WTC11 (cell line): ENCODE results near the gene SLC7A6. TPM values are rescaled to one million over a fixed set of nuclear protein-coding genes. Genes with fewer than 3 reads are reported as not detected.

Experiments
- ATAC-seq: fragments of 200-7000 bp; cut with Tn5 transposase; 2 replicates; pipeline ENCODE4 v1.10.0; 2021; ENCODE audit warnings: mild to moderate bottlenecking, moderate library complexity
- CTCF ChIA-PET: fragments of 300-600 bp; sonication (Branson Sonifier 250); formaldehyde crosslinking; loops from one replicate; lab custom pipeline; 2021; ENCODE audit warnings: antibody characterized with exemption; lab: Charles Lee
- POLR2A ChIA-PET: fragments of 350-600 bp; sonication (Branson Sonifier 250); formaldehyde crosslinking; loops from one replicate; lab custom pipeline; 2021; ENCODE audit warnings: antibody characterized with exemption; lab: Charles Lee
- DNase-seq: peaks from one replicate; pipeline ENCODE4 v3.0.0; 2021; ENCODE audit warnings: low spot score
- H3K27ac Mint-ChIP-seq: 2 replicates; pipeline ENCODE4 v1.8.0; 2021; ENCODE audit warnings: mixed read lengths
- H3K27me3 Mint-ChIP-seq: 2 replicates; pipeline ENCODE4 v1.8.0; 2021; ENCODE audit warnings: low read depth, mild to moderate bottlenecking, moderate library complexity, mixed read lengths
- H3K36me3 Mint-ChIP-seq: 2 replicates; pipeline ENCODE4 v1.8.0; 2021; ENCODE audit warnings: mixed read lengths
- H3K4me1 Mint-ChIP-seq: 2 replicates; pipeline ENCODE4 v1.8.0; 2022; ENCODE audit warnings: mixed read lengths
- H3K4me3 Mint-ChIP-seq: 2 replicates; pipeline ENCODE4 v1.8.0; 2021; ENCODE audit warnings: mild to moderate bottlenecking, moderate library complexity, mixed read lengths
- H3K9me3 Mint-ChIP-seq: 2 replicates; pipeline ENCODE4 v1.8.0; 2021; ENCODE audit warnings: mixed read lengths
- AFF4 ChIP-seq: sonication (generic); formaldehyde crosslinking; IDR thresholded peaks from 2 replicates; pipeline ENCODE4 v1.8.1; 2023; ENCODE audit warnings: mild to moderate bottlenecking, missing genetic modification reagents, borderline replicate concordance
- ATF1 ChIP-seq: sonication (generic); formaldehyde crosslinking; IDR thresholded peaks from 2 replicates; pipeline ENCODE4 v1.8.1; 2023; ENCODE audit warnings: mild to moderate bottlenecking, moderate library complexity, missing genetic modification reagents
- ATF6 ChIP-seq: sonication (generic); formaldehyde crosslinking; IDR thresholded peaks from 2 replicates; pipeline ENCODE4 v1.8.1; 2023; ENCODE audit warnings: mild to moderate bottlenecking, missing genetic modification reagents
- CREB1 ChIP-seq: sonication (generic); formaldehyde crosslinking; IDR thresholded peaks from 2 replicates; pipeline ENCODE4 v1.8.0; 2023; ENCODE audit warnings: mild to moderate bottlenecking, missing genetic modification reagents
- CREM ChIP-seq: sonication (generic); formaldehyde crosslinking; IDR thresholded peaks from 2 replicates; pipeline ENCODE4 v1.8.1; 2022; ENCODE audit warnings: mild to moderate bottlenecking, missing genetic modification reagents, moderate library complexity
- JAZF1 ChIP-seq: fragments of 250-450 bp; sonication (Bioruptor Pico); IDR thresholded peaks from 2 replicates; pipeline ENCODE4 v1.9.0; 2021; ENCODE audit warnings: moderate library complexity, mild to moderate bottlenecking, inconsistent platforms
- MLX ChIP-seq: sonication (generic); formaldehyde crosslinking; IDR thresholded peaks from 2 replicates; pipeline ENCODE4 v1.8.1; 2023; ENCODE audit warnings: mild to moderate bottlenecking, missing genetic modification reagents, moderate library complexity
- NFATC4 ChIP-seq: fragments of 250-450 bp; sonication (Bioruptor Pico); IDR thresholded peaks from 2 replicates; pipeline ENCODE4 v1.9.0; 2021; ENCODE audit warnings: mild to moderate bottlenecking
- NFYB ChIP-seq: sonication (generic); formaldehyde crosslinking; conservative IDR thresholded peaks from 2 replicates; pipeline ENCODE4 v1.8.0; 2022; ENCODE audit warnings: low read depth, missing genetic modification reagents
- NR1H2 ChIP-seq: sonication (generic); formaldehyde crosslinking; IDR thresholded peaks from 2 replicates; pipeline ENCODE4 v1.9.0; 2021; ENCODE audit warnings: mild to moderate bottlenecking, moderate library complexity, missing genetic modification reagents
- NR3C1 ChIP-seq: sonication (generic); formaldehyde crosslinking; conservative IDR thresholded peaks from 2 replicates; pipeline ENCODE4 v1.8.1; 2023; ENCODE audit warnings: low read depth, mild to moderate bottlenecking, missing genetic modification reagents
- PRRX2 ChIP-seq: fragments of 250-450 bp; sonication (Bioruptor Pico); IDR thresholded peaks from 2 replicates; pipeline ENCODE4 v1.8.0; 2021; ENCODE audit warnings: mild to moderate bottlenecking
- SMAD3 ChIP-seq: sonication (generic); formaldehyde crosslinking; IDR thresholded peaks from 2 replicates; pipeline ENCODE4 v1.8.0; 2022; ENCODE audit warnings: missing genetic modification reagents, mild to moderate bottlenecking, borderline replicate concordance
- SOX15 ChIP-seq: fragments of 250-450 bp; sonication (Bioruptor Pico); IDR thresholded peaks from 2 replicates; pipeline ENCODE4 v1.9.0; 2021; ENCODE audit warnings: mild to moderate bottlenecking
- ZMAT4 ChIP-seq: fragments of 250-450 bp; sonication (Bioruptor Pico); IDR thresholded peaks from 2 replicates; pipeline ENCODE4 v1.9.0; 2021; ENCODE audit warnings: mild to moderate bottlenecking
- ZNF219 ChIP-seq: sonication (generic); formaldehyde crosslinking; IDR thresholded peaks from 2 replicates; pipeline ENCODE4 v1.8.0; 2023; ENCODE audit warnings: missing genetic modification reagents, mild to moderate bottlenecking, borderline replicate concordance
- ZNF671 ChIP-seq: fragments of 250-450 bp; sonication (Bioruptor Pico); IDR thresholded peaks from 2 replicates; pipeline ENCODE4 v1.8.0; 2021; ENCODE audit warnings: mild to moderate bottlenecking
- total RNA-seq: library from RNA; stranded (reverse); gene quantifications from 3 replicates; pipeline ENCODE4 v1.2.3, GENCODE V29; 2021
- TF ChIP-seq, protein P1 (sequence below): fragments of 250-450 bp; sonication (Bioruptor Pico); IDR thresholded peaks from 2 replicates; pipeline ENCODE4 v2.1.2; 2022; ENCODE audit warnings: mild to moderate bottlenecking, moderate library complexity
- TF ChIP-seq, protein P2 (sequence below): sonication (generic); formaldehyde crosslinking; IDR thresholded peaks from 2 replicates; pipeline ENCODE4 v1.8.0; 2022; ENCODE audit warnings: mild to moderate bottlenecking, missing genetic modification reagents

SLC7A6 gene
- total RNA-seq, 1 experiment from 2014 or later: 27.4 TPM

GRCh38 chr16:68296693-68297092 lies 32.4 kb downstream of the SLC7A6 start:
- ATAC-seq (no peak), DNase-seq (no peak)
- POLR2A ChIA-PET: interaction anchor here (1.3 kb wide), 1 partner anchor 14 kb away, joined by 4 read pairs; the partner anchor contains the start of genes PRMT7 and SLC7A6OS
- TF ChIP-seq AFF4 (CRISPR knock-in tag) (no peak), JAZF1 (no peak), PRRX2 (CRISPR knock-in tag) (no peak), CREB1 (no peak), NFATC4 (CRISPR knock-in tag) (no peak), ZNF219 (CRISPR knock-in tag) (no peak), ATF1 (CRISPR knock-in tag) (no peak), ZMAT4 (CRISPR knock-in tag) (no peak), NFYB (CRISPR knock-in tag) (no peak), NR3C1 (no peak), SMAD3 (no peak), ATF6 (CRISPR knock-in tag) (no peak), ZNF671 (CRISPR knock-in tag) (no peak), SOX15 (no peak), MLX (CRISPR knock-in tag) (no peak), NR1H2 (CRISPR knock-in tag) (no peak), CREM (CRISPR knock-in tag) (no peak)
- TF ChIP-seq, protein P1, sequence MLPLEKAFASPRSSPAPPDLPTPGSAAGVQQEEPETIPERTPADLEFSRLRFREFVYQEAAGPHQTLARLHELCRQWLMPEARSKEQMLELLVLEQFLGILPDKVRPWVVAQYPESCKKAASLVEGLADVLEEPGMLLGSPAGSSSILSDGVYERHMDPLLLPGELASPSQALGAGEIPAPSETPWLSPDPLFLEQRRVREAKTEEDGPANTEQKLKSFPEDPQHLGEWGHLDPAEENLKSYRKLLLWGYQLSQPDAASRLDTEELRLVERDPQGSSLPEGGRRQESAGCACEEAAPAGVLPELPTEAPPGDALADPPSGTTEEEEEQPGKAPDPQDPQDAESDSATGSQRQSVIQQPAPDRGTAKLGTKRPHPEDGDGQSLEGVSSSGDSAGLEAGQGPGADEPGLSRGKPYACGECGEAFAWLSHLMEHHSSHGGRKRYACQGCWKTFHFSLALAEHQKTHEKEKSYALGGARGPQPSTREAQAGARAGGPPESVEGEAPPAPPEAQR (CRISPR knock-in tag): no peak
- TF ChIP-seq, protein P2, sequence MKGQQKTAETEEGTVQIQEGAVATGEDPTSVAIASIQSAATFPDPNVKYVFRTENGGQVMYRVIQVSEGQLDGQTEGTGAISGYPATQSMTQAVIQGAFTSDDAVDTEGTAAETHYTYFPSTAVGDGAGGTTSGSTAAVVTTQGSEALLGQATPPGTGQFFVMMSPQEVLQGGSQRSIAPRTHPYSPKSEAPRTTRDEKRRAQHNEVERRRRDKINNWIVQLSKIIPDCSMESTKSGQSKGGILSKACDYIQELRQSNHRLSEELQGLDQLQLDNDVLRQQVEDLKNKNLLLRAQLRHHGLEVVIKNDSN (CRISPR knock-in tag): no peak
- Mint-ChIP-seq H3K27ac (0 out of 2 replicates have a peak overlapping the region, but pooled peaks have one; percentile 45), H3K4me3 (no peak overlapping the region), H3K27me3 (no peaks in the 10 kb centered on the region), H3K36me3 (peaks cover 48% of the 10 kb centered on the region), H3K9me3 (no peaks in the 10 kb centered on the region), H3K4me1 (no peaks in the 10 kb centered on the region; the same call in 1 of the 2 replicates)
- CTCF ChIA-PET: interaction anchor here (1.0 to 1.5 kb wide), 2 partner anchors 33 to 35 kb away, joined by 3 to 5 read pairs; partner anchors contain the start of gene SLC7A6
